Naive B cell (primary cell): ENCODE data around the gene USP54. TPM values are rescaled to one million over a fixed set of nuclear protein-coding genes. Genes with fewer than 3 reads are reported as not detected.

Experiments used
- ATAC-seq, 2 donors: fragments of 150-1000 bp; cut with Tn5 transposase; 2 replicates each; pipeline ENCODE4 v1.10.0; 2021; ENCODE audit warnings: low read depth in 2 of 2, mild to moderate bottlenecking in 2 of 2, moderate library complexity in 2 of 2
- DNase-seq: peaks from one replicate; pipeline ENCODE4 v3.0.0; 2022
- H3K27ac Mint-ChIP-seq, 6 donors: one replicate each; pipeline ENCODE4 v1.8.0; 2020 to 2022; ENCODE audit warnings: mild to moderate bottlenecking in 6 of 6, mixed read lengths in 6 of 6, moderate library complexity in 5 of 6, inconsistent platforms in 2 of 6
- H3K27me3 Mint-ChIP-seq, 3 donors: one replicate each; pipeline ENCODE4 v1.8.0; 2021 to 2022; ENCODE audit warnings: mixed read lengths in 3 of 3, mild to moderate bottlenecking in 1 of 3
- H3K36me3 Mint-ChIP-seq, 2 donors: one replicate each; pipeline ENCODE4 v1.8.0; 2020 to 2022; ENCODE audit warnings: mixed read lengths in 2 of 2, inconsistent platforms in 1 of 2, mild to moderate bottlenecking in 1 of 2
- H3K4me1 Mint-ChIP-seq, 3 donors: one replicate each; pipeline ENCODE4 v1.8.0; 2020 to 2022; ENCODE audit warnings: mixed read lengths in 3 of 3, inconsistent platforms in 1 of 3, mild to moderate bottlenecking in 1 of 3, moderate library complexity in 1 of 3
- H3K4me3 Mint-ChIP-seq, 8 donors: one replicate each; pipeline ENCODE4 v1.8.0; 2020 to 2022; ENCODE audit warnings: mild to moderate bottlenecking in 8 of 8, mixed read lengths in 8 of 8, moderate library complexity in 8 of 8, inconsistent platforms in 2 of 8
- H3K9me3 Mint-ChIP-seq, 7 donors: one replicate each; pipeline ENCODE4 v1.8.0; 2020 to 2022; ENCODE audit warnings: mixed read lengths in 7 of 7, mild to moderate bottlenecking in 5 of 7, inconsistent platforms in 2 of 7, moderate library complexity in 1 of 7
- polyA plus RNA-seq, 6 donors: library from polyadenylated mRNA; unstranded; fragments of 300-500 nt; fragmentation: Illumina TruSeq; gene quantifications; one replicate each; pipeline ENCODE4 v1.2.3, GENCODE V29; 2021; ENCODE audit warnings: low read depth in 6 of 6

USP54 gene
- polyA plus RNA-seq, 6 donors from 2014 or later: 0.90 to 2.3 (median 1.00) TPM; not detected in 1

GRCh38 chr10:73460897-73461296, 130.2 kb downstream of the USP54 start:
- Mint-ChIP-seq H3K9me3 (no peaks in the 10 kb centered on the region), H3K27me3 (no peaks in the 10 kb centered on the region), H3K4me1 (peaks cover 0 to 9% (median 5%) of the 10 kb centered on the region in 3 donors), H3K36me3 (peaks cover 6 to 21% of the 10 kb centered on the region in 2 donors), H3K27ac (no peak overlapping the region), H3K4me3 (no peak overlapping the region)
- DNase-seq (no peak), ATAC-seq (no peak)

- Mint-ChIP-seq H3K36me3 (peaks cover 6 to 18% of the 10 kb centered on the region in 2 donors), H3K27ac (peak overlapping the region in 5 of 6 donors; percentile 19 to 52 (median 32)), H3K4me3 (no peak overlapping the region), H3K27me3 (no peaks in the 10 kb centered on the region), H3K4me1 (peaks cover 0 to 13% (median 5%) of the 10 kb centered on the region in 3 donors), H3K9me3 (no peaks in the 10 kb centered on the region)
- ATAC-seq: no peak
- DNase-seq: no peak
Observed at GRCh38 chr10:73459683-73460314, 131.3 kb downstream of the USP54 start.

- no peaks in the 10 kb centered on the region for H3K27me3 Mint-ChIP-seq
- H3K27ac Mint-ChIP-seq: no peak overlapping the region
- no peak overlapping the region for H3K4me3 Mint-ChIP-seq
- peaks cover 0 to 7% (median 5%) of the 10 kb centered on the region in 3 donors for H3K4me1 Mint-ChIP-seq
- no peak for DNase-seq
- ATAC-seq: no peak
- H3K36me3 Mint-ChIP-seq: peaks cover 0 to 18% of the 10 kb centered on the region in 2 donors
- no peaks in the 10 kb centered on the region for H3K9me3 Mint-ChIP-seq
Observed at GRCh38 chr10:73456187-73456890, 134.8 kb downstream of the USP54 start.

- H3K27me3 Mint-ChIP-seq: no peaks in the 10 kb centered on the region
- peaks cover 0 to 2% of the 10 kb centered on the region in 2 donors for H3K36me3 Mint-ChIP-seq
- no peaks in the 10 kb centered on the region for H3K9me3 Mint-ChIP-seq
- DNase-seq (no peak), ATAC-seq (no peak)
- H3K4me3 Mint-ChIP-seq: no peak overlapping the region
- peak overlapping the region in 2 of 6 donors; percentile 1 to 46 for H3K27ac Mint-ChIP-seq
- peaks cover 5 to 10% (median 6%) of the 10 kb centered on the region in 3 donors for H3K4me1 Mint-ChIP-seq
Observed at GRCh38 chr10:73449113-73449512, 142.0 kb downstream of the USP54 start.

GRCh38 chr10:73448384-73448783, 142.8 kb downstream of the USP54 start:
- H3K9me3 Mint-ChIP-seq: no peaks in the 10 kb centered on the region
- no peak overlapping the region for H3K4me3 Mint-ChIP-seq
- peak overlapping the region in 3 of 6 donors; percentile 43 to 53 (median 46) for H3K27ac Mint-ChIP-seq
- ATAC-seq (no peak), DNase-seq (no peak)
- peaks cover 5 to 10% (median 6%) of the 10 kb centered on the region in 3 donors for H3K4me1 Mint-ChIP-seq
- peaks cover 0 to 5% of the 10 kb centered on the region in 2 donors for H3K36me3 Mint-ChIP-seq
- no peaks in the 10 kb centered on the region for H3K27me3 Mint-ChIP-seq

Other genes with a start within 250 kb of the USP54 start
- under 1 TPM in 3 of 6 donors, not detected in 3; 0.09 to 0.26 (median 0.18) TPM for gene CFAP70, start 232.5 kb downstream of the USP54 start, polyA plus RNA-seq
- 100 to 1,000 TPM; 113 to 199 (median 135) TPM for gene ANXA7, start 177.3 kb downstream of the USP54 start, polyA plus RNA-seq
- under 1 TPM in 4 of 6 donors, not detected in 2; 0.23 to 0.44 (median 0.33) TPM for gene MSS51, start 157.8 kb downstream of the USP54 start, polyA plus RNA-seq
- gene PPP3CB, start 95.3 kb downstream of the USP54 start, polyA plus RNA-seq: 1 to 10 TPM; 4.6 to 8.0 (median 6.3) TPM
- not detected for gene MYOZ1, start 50.1 kb upstream of the USP54 start, polyA plus RNA-seq
- not detected for gene SYNPO2L, start 64.7 kb upstream of the USP54 start, polyA plus RNA-seq
- gene AGAP5, start 106.8 kb upstream of the USP54 start, polyA plus RNA-seq: under 1 TPM in 1 of 6 donors, not detected in 5; 0.35 TPM
- gene SEC24C, start 153.0 kb upstream of the USP54 start, polyA plus RNA-seq: 10 to 100 TPM; 20.3 to 39.4 (median 28.2) TPM
- gene CHCHD1, start 190.7 kb upstream of the USP54 start, polyA plus RNA-seq: 10 to 100 TPM; 17.6 to 54.5 (median 39.6) TPM
- gene ZSWIM8, start 194.3 kb upstream of the USP54 start, polyA plus RNA-seq: 10 to 100 TPM in 5 of 6 donors, 1 to 10 TPM in 1; 4.3 to 21.7 (median 15.8) TPM
- 10 to 100 TPM in 5 of 6 donors, 1 to 10 TPM in 1; 6.2 to 29.8 (median 16.4) TPM for gene NDST2, start 220.3 kb upstream of the USP54 start, polyA plus RNA-seq